NCI-H146 treated with DMSO at 0.1 percent for 48 hours (cell line): ENCODE measurements around the gene CDH12.

Experiments used
- DNase-seq: peaks from one replicate; lab custom pipeline; 2025; ENCODE audit not compliant: unreplicated experiment; lab: John Stamatoyannopoulos, UW

Gene CDH12

DNA sequence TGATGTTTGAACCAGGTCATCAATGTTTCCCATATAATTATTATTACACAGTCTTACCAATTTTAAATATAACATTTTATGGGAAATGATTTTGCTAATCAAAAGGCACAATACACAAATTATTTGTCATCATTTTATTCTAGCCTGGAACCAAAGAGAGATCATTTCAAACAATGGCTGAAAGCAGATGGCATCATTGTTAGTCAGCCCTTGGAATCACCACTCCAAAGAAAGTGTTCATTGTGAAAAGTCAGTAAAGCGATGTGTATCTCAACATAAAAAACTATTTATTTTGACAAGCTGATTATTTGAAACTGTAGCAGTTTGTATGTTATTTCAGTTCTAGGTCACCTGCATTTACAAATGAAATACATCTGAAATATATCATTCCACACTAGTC, 1068.7 kb downstream of the CDH12 start:
- no peak for DNase-seq

DNA sequence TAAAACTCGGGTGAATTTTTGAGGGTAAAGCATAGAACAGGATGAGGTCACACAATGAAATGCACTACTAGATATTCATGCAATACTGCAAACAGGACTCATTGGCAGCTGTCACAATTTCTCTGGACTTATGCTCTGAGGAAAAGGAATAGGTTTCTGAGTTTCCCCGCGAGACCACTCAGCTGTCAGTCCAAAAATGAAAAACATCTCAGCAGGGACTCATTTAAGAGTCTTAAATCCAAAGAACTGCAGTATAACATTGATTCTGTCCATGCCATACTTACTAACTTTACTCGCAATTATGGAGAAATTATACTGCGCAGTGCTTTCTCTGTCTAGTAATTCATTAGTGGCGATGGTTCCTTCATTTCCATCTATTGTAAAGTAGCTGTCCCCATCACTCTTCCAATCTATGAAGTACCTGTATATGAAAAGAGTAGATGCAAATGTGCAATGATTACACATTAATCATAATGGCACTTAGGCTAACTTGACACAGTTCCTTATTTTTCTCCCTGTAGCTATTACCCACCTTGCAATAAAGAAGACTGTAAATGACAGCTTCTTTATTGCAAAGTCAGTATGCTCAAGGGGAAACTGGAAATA, 1070.0 kb downstream of the CDH12 start:
- DNase-seq, result no peak

DNA sequence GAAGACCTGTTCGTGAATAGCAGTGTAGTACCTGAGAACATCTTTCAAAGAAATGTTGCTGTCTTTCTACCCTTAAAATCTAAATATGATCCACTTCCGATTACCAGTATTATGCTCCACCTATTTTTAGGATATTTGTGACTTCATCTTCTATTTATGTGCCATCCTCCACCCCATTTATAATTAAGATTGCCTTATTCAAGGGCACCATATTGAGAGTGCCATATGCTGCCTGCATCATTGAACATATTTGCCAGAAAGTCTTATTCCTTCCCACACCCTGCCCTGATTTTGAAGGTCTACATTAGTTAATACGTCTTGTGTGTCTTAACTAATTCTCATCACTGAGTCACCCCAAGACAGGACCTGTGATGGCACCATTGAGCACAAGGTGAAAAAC, 1076.7 kb downstream of the CDH12 start:
- DNase-seq, result no peak

DNA sequence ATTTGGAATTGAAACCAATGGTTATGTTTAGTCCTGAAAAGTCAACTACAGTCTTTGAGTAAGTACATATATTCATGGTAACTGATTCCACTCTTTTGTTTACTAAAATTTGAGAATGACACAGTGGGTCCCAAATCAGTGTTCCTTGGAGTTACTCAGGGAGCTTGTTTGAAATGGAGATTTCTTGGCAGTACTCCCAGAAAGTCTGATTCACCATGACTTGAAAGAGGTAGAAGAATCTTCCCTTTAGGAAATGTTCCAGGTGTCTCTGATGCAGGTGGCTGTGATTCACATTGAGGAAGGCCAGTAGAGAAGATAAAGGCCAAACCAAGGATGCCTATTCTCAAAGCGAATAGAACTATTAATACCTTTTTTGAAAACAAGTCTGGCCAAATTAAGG, 1078.3 kb downstream of the CDH12 start:
- no peak for DNase-seq

DNA sequence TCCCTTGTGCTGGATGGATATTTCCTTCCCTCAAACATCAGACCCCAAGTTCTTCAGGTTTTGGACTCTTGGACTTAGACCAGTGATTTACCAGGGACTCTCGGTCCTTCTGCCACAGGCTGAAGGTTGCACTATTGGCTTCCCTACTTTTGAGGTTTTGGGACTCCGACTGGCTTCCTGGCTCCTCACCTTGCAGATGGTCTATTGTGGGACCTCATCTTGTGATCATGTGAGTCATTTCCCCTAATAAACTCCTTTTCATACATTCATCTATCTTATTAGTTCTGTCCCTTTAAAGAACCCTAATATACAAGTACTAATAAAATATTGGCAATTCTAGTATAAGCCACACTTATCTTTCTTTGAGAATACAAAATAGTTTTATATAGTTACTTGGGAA, 1078.9 kb downstream of the CDH12 start:
- no peak for DNase-seq

DNA sequence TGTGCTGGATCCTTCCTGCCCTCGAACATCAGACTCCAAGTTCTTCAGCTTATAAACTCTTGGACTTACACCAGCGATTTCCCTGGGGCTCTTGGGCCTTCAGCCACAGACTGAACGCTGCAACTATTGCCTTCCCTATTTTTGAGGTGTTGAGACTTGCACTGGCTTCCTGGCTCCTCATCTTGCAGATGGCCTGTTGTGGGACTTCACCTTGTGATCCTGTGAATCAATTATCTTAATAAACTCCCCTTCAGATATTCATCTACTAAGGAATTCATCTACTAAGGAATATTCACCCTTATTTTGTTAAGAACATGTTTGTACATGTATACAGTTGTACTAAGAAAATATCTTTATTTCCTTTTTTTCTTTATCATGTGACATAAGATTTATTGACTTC, 1079.7 kb downstream of the CDH12 start:
- no peak for DNase-seq

DNA sequence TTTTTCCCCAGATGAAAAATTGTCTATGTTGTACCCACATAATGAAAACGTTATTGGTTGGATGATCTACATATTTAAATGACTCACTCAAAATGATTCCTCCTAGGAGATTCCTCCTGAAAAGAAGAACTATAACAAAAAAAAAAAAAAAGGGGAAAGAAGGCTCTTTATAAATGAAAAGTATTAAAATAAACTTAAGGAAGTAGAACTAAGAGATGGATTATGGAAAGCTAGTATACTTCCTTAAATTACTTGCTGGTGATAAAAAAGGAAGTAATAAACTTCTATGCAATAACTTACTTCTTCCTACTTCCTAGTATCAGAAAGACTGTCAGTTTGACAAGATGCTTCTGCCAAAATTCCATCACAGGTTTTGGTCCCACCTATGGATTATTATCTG, 1087.7 kb downstream of the CDH12 start:
- DNase-seq, result no peak

DNA sequence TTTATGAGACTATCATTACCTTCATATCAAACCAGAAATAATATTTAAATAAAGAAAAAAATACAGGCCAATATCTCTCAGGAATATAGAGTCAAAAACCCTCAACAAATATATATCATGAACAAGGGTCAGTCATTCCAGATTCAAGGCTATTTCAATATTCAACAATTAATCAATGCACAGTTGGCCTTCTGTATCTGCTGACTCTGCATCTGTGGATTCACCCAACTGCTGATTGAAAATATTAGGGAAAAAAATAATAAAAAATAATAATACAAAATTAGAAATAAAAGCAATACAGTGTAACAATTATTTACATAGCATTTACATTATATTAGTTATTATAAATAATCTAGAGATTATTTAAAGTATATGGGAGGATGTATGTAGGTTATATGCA, 1114.0 kb downstream of the CDH12 start:
- no peak for DNase-seq

DNA sequence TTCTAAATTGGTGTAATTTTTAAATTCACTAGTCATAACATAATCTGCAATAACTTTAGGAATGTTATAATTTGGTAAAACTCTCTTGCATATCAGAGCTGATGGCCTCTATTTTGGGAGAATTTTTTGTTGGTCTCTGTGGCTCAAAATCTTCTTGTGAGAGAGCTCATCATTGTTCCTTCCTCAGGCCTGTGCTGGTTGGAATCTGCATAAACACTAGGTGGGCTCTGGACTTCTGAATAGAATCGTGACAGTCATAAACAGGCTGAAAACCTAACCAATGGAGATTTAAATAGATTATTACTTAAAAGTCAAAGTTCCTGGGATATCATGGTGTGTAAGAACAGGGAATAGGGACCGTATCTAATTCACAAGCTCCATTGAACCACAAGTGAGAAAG, 1129.6 kb downstream of the CDH12 start:
- DNase-seq, result no peak

DNA sequence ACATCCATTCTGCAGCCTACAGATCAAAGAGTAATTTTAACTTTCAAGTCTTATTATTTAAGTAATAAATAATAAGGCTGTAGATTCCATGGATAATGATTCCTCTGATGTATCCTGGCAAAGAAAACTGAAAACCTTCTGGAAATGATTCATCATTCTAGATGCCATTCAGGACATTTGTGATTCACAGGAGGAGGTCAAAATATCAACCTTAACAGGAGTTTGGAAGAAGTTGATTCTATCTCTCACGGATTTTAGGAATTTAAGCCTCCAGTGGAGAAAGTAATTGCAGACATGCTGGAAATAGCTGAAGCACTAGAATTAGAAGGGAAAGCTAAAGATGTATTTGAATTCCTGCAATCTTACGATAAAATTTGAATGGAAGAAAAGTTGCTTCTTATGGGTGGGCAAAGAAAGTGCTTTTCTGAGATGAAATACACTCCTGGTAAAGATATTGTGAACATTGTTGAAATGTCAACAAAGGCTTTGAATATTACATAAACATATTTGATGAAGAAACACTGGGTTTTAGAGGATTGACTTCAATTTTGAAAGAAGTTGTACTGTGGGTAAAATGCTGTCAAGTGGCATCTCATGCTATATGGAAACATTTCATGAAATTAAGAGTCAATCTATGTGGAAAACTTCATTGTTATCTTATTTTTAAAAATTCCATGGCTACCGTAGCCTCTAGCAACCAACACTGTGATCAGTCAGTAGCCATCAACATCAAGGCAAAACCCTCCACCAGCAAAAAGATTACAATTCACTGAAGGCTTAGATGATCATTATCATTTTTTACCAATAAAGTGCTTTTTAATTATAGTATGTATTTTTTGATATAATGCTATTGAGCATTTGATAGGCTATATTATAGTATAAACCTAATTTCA, 1141.0 kb downstream of the CDH12 start:
- no peak for DNase-seq

DNA sequence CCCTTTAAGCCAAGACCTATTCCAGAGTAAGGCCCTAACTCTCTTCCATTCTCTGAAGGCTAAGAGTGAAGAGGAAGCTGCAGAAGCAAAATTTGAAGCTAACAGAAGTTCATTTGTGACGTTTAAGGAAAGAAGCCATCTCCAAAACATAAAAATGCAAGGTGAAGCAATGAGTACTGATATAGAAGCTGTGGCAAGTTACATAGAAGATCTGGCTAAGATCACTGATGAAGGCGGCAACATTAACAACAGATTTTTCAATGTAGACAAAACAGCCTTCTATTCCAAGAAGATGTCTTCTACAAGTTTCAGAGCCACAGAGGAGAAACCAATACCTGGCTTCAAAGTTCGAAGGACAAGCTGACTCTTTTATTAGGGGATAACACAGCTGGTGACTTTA, 1143.4 kb downstream of the CDH12 start:
- DNase-seq, result no peak

DNA sequence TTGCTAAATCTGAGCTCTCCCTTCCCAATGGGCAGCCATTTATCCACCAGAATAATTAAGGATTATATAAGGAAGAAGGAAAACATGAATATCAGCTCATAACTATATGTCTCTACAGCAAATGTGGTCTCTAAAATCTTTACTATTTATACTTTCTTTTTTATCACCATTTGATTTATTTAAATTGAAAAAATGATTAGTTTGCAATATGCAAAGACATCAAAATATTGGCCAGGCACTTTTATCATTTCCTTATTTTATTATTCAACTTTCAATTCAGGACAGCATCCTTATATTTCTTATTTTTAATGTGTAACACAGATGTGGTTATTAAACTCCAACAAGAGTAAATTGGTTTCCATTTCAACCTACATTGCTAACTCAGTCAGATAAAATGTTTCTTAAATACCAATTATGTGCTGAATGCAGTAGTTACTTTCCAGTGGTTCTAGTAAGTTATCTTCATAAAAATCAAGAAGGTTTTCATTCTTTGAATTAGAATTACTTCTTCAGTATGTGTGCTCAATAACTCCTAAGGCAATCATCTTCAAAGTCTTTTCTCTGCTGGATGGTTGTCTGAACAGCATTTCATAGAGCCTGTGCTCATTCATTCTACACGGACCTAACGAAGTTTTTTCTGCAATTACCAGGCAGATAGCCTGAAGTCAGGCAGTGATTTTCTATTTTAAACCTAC, 1148.0 kb downstream of the CDH12 start:
- DNase-seq, result no peak

DNA sequence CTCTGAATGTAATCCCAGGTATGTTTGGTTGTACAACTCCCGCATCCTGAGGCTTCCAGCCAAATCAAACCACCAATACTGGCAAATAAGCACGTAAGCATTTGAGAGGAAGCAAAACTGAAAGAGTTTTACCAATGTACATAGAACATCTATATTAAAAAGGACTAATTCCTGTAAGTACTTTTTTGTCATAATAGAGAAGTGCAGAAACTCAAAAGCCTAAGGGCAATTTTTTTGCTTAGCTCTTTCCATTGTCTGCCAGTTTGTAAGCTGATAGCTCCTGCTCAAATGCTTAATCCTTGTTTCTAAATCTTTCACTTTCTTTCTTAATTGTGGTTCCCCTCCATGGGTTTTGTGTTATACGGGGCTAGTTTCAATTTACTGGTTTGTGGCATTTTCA, 1151.8 kb downstream of the CDH12 start:
- DNase-seq, result no peak
